ENCODE data around the gene CRYBB3. TPM values are rescaled to one million over a fixed set of nuclear protein-coding genes. Genes with fewer than 3 reads are reported as not detected.

CRYBB3 gene
- total and polyA plus RNA-seq, 10 donors: 0.16 to 0.80 TPM; not detected in 8

DNA sequence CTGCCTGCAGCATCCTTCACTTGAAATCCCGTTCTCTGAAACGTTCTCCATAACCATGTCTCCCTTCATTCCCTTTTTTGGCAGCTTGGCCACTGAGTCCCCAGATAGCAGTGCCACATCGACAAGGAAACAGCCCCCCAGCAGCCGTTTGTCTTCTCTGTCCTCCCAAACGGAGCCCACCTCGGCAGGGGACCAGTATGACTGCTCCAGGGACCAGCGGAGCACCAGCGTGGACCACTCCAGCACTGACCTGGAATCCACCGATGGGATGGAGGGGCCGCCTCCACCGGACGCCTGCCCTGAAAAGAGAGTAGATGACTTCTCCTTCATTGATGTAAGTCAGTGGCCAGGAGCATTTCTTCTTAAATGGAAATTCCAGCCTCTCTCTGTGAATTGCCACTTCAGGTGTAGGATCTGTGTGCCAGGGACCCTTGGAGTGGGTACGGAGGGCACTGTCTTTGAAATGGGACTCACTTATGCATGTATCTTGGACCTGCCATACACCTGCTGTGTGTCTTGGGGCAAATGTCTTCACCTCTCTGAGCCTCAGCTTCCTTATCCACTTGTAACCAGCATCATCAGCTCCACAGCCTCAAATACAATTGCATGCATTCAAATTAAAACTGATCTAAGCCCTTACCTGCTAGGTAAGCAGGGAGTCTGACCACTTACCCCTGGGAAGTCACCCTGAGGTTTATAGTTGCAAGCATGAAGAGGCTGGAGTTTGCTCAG is 25.3 kb upstream of the CRYBB3 start:
- no peak for DNase-seq
- Histone ChIP-seq H3K36me3 (peaks cover 0 to 66% (median 5%) of the 10 kb centered on the region in 6 donors), H3K27ac (no peak overlapping the region), H3K9me3 (peaks cover 0 to 3% (median 3%) of the 10 kb centered on the region in 8 donors), H3K4me3 (no peak overlapping the region), H3K4me1 (no peaks in the 10 kb centered on the region), H3K27me3 (replicated peaks in 1 of 7) (no peaks in the 10 kb centered on the region)
- no peak for TF ChIP-seq POLR2A (IDR thresholded peaks at IDR 0.05)
- TF ChIP-seq, protein P1, sequence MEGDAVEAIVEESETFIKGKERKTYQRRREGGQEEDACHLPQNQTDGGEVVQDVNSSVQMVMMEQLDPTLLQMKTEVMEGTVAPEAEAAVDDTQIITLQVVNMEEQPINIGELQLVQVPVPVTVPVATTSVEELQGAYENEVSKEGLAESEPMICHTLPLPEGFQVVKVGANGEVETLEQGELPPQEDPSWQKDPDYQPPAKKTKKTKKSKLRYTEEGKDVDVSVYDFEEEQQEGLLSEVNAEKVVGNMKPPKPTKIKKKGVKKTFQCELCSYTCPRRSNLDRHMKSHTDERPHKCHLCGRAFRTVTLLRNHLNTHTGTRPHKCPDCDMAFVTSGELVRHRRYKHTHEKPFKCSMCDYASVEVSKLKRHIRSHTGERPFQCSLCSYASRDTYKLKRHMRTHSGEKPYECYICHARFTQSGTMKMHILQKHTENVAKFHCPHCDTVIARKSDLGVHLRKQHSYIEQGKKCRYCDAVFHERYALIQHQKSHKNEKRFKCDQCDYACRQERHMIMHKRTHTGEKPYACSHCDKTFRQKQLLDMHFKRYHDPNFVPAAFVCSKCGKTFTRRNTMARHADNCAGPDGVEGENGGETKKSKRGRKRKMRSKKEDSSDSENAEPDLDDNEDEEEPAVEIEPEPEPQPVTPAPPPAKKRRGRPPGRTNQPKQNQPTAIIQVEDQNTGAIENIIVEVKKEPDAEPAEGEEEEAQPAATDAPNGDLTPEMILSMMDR (IDR thresholded peaks at IDR 0.05 in 8 of 11, conservative IDR thresholded peaks at IDR 0.05 in 3 of 11): no peak
- no peak for TF ChIP-seq POLR2AphosphoS5 (IDR thresholded peaks at IDR 0.05)
- intact Hi-C loops (cut with DNase I; ENCODE audit: low total_unique reads): no loop called here
- WGBS, 5 donors: 89 to 97% (median 91%) methylated on average over 10 to 13 of the region's 13 CpGs

DNA sequence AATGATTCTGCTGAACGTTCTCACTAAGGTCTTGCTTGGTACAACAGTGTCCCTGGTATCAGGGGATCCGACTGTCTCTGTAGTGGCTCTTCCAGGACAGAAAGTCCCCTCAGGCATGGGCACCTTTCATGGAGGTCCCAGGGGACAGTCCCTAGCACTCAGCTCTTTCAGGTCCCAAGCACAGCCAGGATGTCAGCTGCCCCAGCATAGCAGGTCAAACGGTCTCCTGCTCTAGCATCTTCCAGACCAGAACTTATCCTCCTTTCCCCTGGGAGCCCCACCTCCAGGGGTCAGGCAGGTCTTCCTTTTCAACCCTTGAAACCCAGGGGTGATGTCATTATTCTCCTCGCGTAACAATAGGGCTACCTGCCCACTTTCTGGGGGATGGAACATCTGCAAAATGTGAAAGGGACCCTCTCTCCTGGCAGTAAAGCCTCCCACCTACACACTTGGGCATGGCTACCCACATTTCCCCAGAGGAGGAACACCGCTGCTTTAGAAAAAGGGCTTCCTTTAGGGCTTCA is 24.7 kb upstream of the CRYBB3 start:
- 72 to 85% (median 82%) methylated on average over 6 of the region's 6 CpGs for WGBS, 5 donors
- TF ChIP-seq, protein P1 (IDR thresholded peaks at IDR 0.05 in 8 of 11, conservative IDR thresholded peaks at IDR 0.05 in 3 of 11): no peak
- no peak for TF ChIP-seq POLR2AphosphoS5 (IDR thresholded peaks at IDR 0.05)
- no peak for TF ChIP-seq POLR2A (IDR thresholded peaks at IDR 0.05)
- no peak overlapping the region for H3K4me3 ChIP-seq
- H3K4me1 ChIP-seq: no peaks in the 10 kb centered on the region
- H3K9me3 ChIP-seq: peaks cover 0 to 9% (median 9%) of the 10 kb centered on the region in 8 donors
- no peak for DNase-seq
- intact Hi-C loops (cut with DNase I; ENCODE audit: low total_unique reads): no loop called here
- peaks cover 0 to 73% (median 7%) of the 10 kb centered on the region in 6 donors for H3K36me3 ChIP-seq
- no peak overlapping the region for H3K27ac ChIP-seq
- H3K27me3 ChIP-seq (replicated peaks in 1 of 7): no peaks in the 10 kb centered on the region

DNA sequence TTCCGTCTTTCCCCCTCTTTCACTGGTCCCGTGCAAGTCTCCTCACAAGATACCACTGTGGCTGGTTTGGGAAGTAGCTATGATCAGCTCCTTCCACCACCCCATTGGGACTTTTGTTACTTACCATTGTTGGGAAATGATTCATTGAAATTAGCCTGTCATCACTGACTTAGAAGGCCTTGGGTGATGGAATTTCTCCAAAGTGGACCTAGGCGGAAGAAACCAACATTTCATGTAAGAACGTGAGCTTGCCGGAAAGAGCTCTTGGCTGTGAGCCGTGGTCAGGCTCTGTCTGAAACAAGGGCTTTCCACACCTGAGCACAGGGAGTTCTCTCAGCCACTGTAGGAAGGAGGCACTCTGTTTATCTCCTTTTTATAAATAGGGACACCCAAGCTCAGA is 23.5 kb upstream of the CRYBB3 start:
- Histone ChIP-seq H3K4me1 (no peaks in the 10 kb centered on the region), H3K27ac (no peak overlapping the region), H3K36me3 (peaks cover 0 to 69% (median 7%) of the 10 kb centered on the region in 6 donors), H3K4me3 (no peak overlapping the region), H3K27me3 (replicated peaks in 1 of 7) (no peaks in the 10 kb centered on the region), H3K9me3 (peaks cover 0 to 15% (median 12%) of the 10 kb centered on the region in 8 donors)
- intact Hi-C loops (cut with DNase I; ENCODE audit: low total_unique reads): no loop called here
- no peak for DNase-seq
- WGBS, 5 donors: 93 to 98% (median 95%) methylated on average over 6 of the region's 6 CpGs
- TF ChIP-seq, protein P1 (IDR thresholded peaks at IDR 0.05 in 8 of 11, conservative IDR thresholded peaks at IDR 0.05 in 3 of 11): no peak
- TF ChIP-seq POLR2A (IDR thresholded peaks at IDR 0.05) (no peak), POLR2AphosphoS5 (IDR thresholded peaks at IDR 0.05) (no peak)

DNA sequence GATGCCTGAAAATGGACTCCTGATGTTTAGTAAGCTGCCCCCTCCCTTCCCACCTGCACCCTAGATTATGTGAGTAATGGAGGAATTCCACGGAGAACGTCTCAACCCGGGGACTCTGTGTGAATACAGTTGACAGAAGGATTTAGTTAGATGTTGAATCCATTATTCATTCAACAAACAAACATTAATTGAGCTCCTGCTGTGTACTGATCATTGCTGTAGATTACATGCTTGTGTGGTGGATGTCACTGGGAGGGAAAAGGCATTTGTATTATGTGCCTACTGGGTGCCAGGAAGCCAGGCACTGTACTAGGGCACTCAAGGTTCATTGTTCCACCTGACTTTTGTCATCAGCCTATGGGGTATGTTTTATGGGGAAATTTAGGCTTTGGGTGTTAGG is 22.9 kb upstream of the CRYBB3 start:
- no peaks in the 10 kb centered on the region for H3K4me1 ChIP-seq
- no peaks in the 10 kb centered on the region for H3K27me3 ChIP-seq (replicated peaks in 1 of 7)
- peaks cover 0 to 15% (median 12%) of the 10 kb centered on the region in 8 donors for H3K9me3 ChIP-seq
- DNase-seq: no peak
- TF ChIP-seq, protein P1 (IDR thresholded peaks at IDR 0.05 in 8 of 11, conservative IDR thresholded peaks at IDR 0.05 in 3 of 11): no peak
- TF ChIP-seq POLR2A (IDR thresholded peaks at IDR 0.05): no peak
- H3K27ac ChIP-seq: no peak overlapping the region
- intact Hi-C loops (cut with DNase I; ENCODE audit: low total_unique reads): no loop called here
- WGBS, 5 donors: 86 to 95% (median 89%) methylated on average over 3 of the region's 3 CpGs; no CpG with 5 or more reads in 1 of the 5 donors
- peaks cover 0 to 67% (median 7%) of the 10 kb centered on the region in 6 donors for H3K36me3 ChIP-seq
- H3K4me3 ChIP-seq: no peak overlapping the region

Data from spleen (tissue), 11 donors.